HG02763 (cell line): ENCODE measurements around the gene AGMAT.

Experiments
- ATAC-seq: cut with Tn5 transposase; IDR thresholded peaks from one replicate; pipeline ENCODE4 v1.9.1; 2021; ENCODE audit warnings: mild to moderate bottlenecking, moderate library complexity; ENCODE audit not compliant: unreplicated experiment

The AGMAT gene

GRCh38 chr1:15584489-15585363 is at the start of gene AGMAT:
TSS of gene AGMAT (minus strand) at chr1:15585051. CDS start at chr1:15584967, 84 bp downstream.
- peak; percentile 45 for ATAC-seq

- no peak for ATAC-seq
These were observed 49.0 kb upstream of the AGMAT start for GRCh38 chr1:15633756-15634420.

GRCh38 chr1:15628003-15628402 is 43.2 kb upstream of the AGMAT start:
- ATAC-seq, result no peak

- peak; percentile 57 for ATAC-seq
These were observed 42.6 kb upstream of the AGMAT start for GRCh38 chr1:15627343-15627988.

- no peak for ATAC-seq
These were observed 41.6 kb upstream of the AGMAT start for GRCh38 chr1:15626269-15626950.

- ATAC-seq, result no peak
These were observed 40.4 kb upstream of the AGMAT start for GRCh38 chr1:15625056-15625917.

- ATAC-seq, result no peak
These were observed 39.4 kb upstream of the AGMAT start for GRCh38 chr1:15624133-15624714.

GRCh38 chr1:15623435-15623834 is 38.6 kb upstream of the AGMAT start:
- no peak for ATAC-seq

- no peak for ATAC-seq
These were observed 38.0 kb upstream of the AGMAT start for GRCh38 chr1:15622712-15623373.

- ATAC-seq, result no peak
These were observed 37.1 kb upstream of the AGMAT start for GRCh38 chr1:15621975-15622374.

- ATAC-seq, result no peak
These were observed 36.2 kb upstream of the AGMAT start for GRCh38 chr1:15620902-15621682.

GRCh38 chr1:15620155-15620545 is 35.3 kb upstream of the AGMAT start:
- no peak for ATAC-seq

- no peak for ATAC-seq
These were observed 34.0 kb upstream of the AGMAT start for GRCh38 chr1:15618655-15619525.

- ATAC-seq, result no peak
These were observed 33.3 kb upstream of the AGMAT start for GRCh38 chr1:15618077-15618654.

GRCh38 chr1:15617173-15618076 is 32.6 kb upstream of the AGMAT start, which contains the start of gene DDI2:
TSS of gene DDI2 (plus strand) at chr1:15617458. CDS start at chr1:15617671, 213 bp downstream.
- peak; percentile 76 for ATAC-seq
